HepG2 (cell line): ENCODE measurements around the gene MAGEA8. TPM values are rescaled to one million over a fixed set of nuclear protein-coding genes. Genes with fewer than 3 reads are reported as not detected.

Experiments
- ATAC-seq: fragments of 200-7000 bp; cut with Tn5 transposase; 3 replicates; pipeline ENCODE4 v1.9.1; 2020; ENCODE audit warnings: mild to moderate bottlenecking, moderate library complexity
- BruUV-seq: library from RNA; stranded (reverse); fragments of 400-500 nt; replicated peaks from 2 replicates; lab custom pipeline; 2021; lab: Mats Ljungman, UMichigan
- CTCF ChIA-PET: fragments of 300-600 bp; formaldehyde crosslinking; extraction: SDS; loops from one replicate; lab custom pipeline; 2021; ENCODE audit warnings: low total read pairs, inconsistent platforms, low intra/inter-chr PET ratio; lab: Yijun Ruan, JAX
- POLR2A ChIA-PET: fragments of 350-600 bp; sonication (Branson Sonifier 250); formaldehyde crosslinking; loops from one replicate; lab custom pipeline; 2020; ENCODE audit warnings: antibody characterized with exemption, inconsistent platforms; lab: Yijun Ruan, JAX
- DNase-seq: peaks from one replicate; pipeline ENCODE4 v3.0.0-alpha.2; 2015; ENCODE audit warnings: low spot score
- FAIRE-seq: peaks from 3 replicates; lab custom pipeline; 2011; peaks lifted over from hg19 to GRCh38; lab: Jason Lieb, UNC
- H2AFZ ChIP-seq: one replicate; pipeline ENCODE4 v1.6.1; 2011; ENCODE audit warnings: low read length, inconsistent platforms
- H3K27ac ChIP-seq: fragments of 300-600 bp; 3 replicates; pipeline ENCODE4 v1.8.0; 2011; ENCODE audit warnings: mixed run types, mild to moderate bottlenecking, mixed read lengths, low read length, inconsistent platforms; ENCODE audit not compliant: insufficient read depth; ENCODE audit errors: extremely low read length
- H3K27me3 ChIP-seq, 2 experiments: fragments of 200-600 bp in 1 of 2; 2 replicates in 1 of 2; 3 replicates in 1 of 2; pipeline versions ENCODE4 v1.6.0 to v1.8.0; 2011; ENCODE audit warnings: low read length in 2 of 2, mild to moderate bottlenecking in 2 of 2, moderate library complexity in 2 of 2, inconsistent platforms in 1 of 2; ENCODE audit not compliant: insufficient read depth in 2 of 2, control insufficient read depth in 1 of 2
- H3K36me3 ChIP-seq, 2 experiments: fragments of 200-600 bp in 1 of 2; replicated peaks in 1 of 2; 2 replicates in 1 of 2; 3 replicates in 1 of 2; pipeline versions ENCODE4 v1.5.1 to v1.8.0; 2011; ENCODE audit warnings: low read length in 2 of 2, inconsistent platforms in 1 of 2; ENCODE audit not compliant: insufficient read depth in 2 of 2, control insufficient read depth in 1 of 2
- H3K4me1 ChIP-seq: 2 replicates; pipeline ENCODE4 v1.5.1; 2012; ENCODE audit warnings: low read length, inconsistent platforms; ENCODE audit not compliant: insufficient read depth
- H3K4me2 ChIP-seq: 2 replicates; pipeline ENCODE4 v1.6.0; 2011; ENCODE audit warnings: low read depth, low read length, inconsistent platforms
- H3K4me3 ChIP-seq, 3 experiments: fragments of 200-600 bp in 1 of 3; sonication (generic), shearing (Covaris generic) in 1 of 3; replicated peaks in 1 of 3; 2 replicates each; pipeline ENCODE4 v1.5.1; 2011 to 2016; ENCODE audit warnings: low read length in 3 of 3, inconsistent platforms in 2 of 3, low read depth in 2 of 3, mild to moderate bottlenecking in 2 of 3, control low read depth in 1 of 3, mixed read lengths in 1 of 3; ENCODE audit not compliant: insufficient read depth in 1 of 3
- H3K79me2 ChIP-seq: one replicate; pipeline ENCODE4 v1.6.1; 2011; ENCODE audit warnings: low read length, inconsistent platforms; ENCODE audit not compliant: insufficient read depth
- H3K9ac ChIP-seq: 2 replicates; pipeline ENCODE4 v1.6.0; 2011; ENCODE audit warnings: mild to moderate bottlenecking, low read depth, low read length, inconsistent platforms; ENCODE audit not compliant: insufficient read depth
- H3K9me3 ChIP-seq: 2 replicates; pipeline ENCODE4 v1.5.1; 2012; ENCODE audit warnings: mild to moderate bottlenecking, low read length
- H4K20me1 ChIP-seq: 2 replicates; pipeline ENCODE4 v1.6.0; 2011; ENCODE audit warnings: inconsistent platforms, mild to moderate bottlenecking, low read length, moderate library complexity; ENCODE audit not compliant: insufficient read depth
- DNMT3B ChIP-seq: conservative IDR thresholded peaks from 2 replicates; pipeline ENCODE4 v1.6.1; 2016; ENCODE audit warnings: missing biosample characterization, control low read depth
- MYNN ChIP-seq: sonication (generic); formaldehyde crosslinking; IDR thresholded peaks from 2 replicates; pipeline ENCODE4 v1.4.0; 2020; ENCODE audit warnings: mild to moderate bottlenecking, low read depth, missing genetic modification reagents
- RBFOX2 ChIP-seq: fragments of 200-400 bp; formaldehyde crosslinking; IDR thresholded peaks from 2 replicates; pipeline ENCODE4 v1.6.1; 2017; ENCODE audit warnings: low read depth, mild to moderate bottlenecking, low read length
- ZFP1 ChIP-seq: IDR thresholded peaks from 2 replicates; pipeline ENCODE4 v1.6.1; 2016
- ZNF451 ChIP-seq: sonication (generic); formaldehyde crosslinking; IDR thresholded peaks from 2 replicates; pipeline ENCODE4 v1.5.0; 2020; ENCODE audit warnings: mild to moderate bottlenecking, missing genetic modification reagents
- ZNF543 ChIP-seq: sonication (generic); formaldehyde crosslinking; IDR thresholded peaks from 2 replicates; pipeline ENCODE4 v1.4.0; 2020; ENCODE audit warnings: mild to moderate bottlenecking, missing genetic modification reagents
- WGBS: methylation state at CpG from one replicate; pipeline ENCODE4 v1.1.6; 2017; ENCODE audit warnings: low lambda C conversion rate; 5-methylcytosine and 5-hydroxymethylcytosine counted together
- in situ Hi-C: cut with HindIII; loops from 2 replicates; pipeline ENCODE4 v1.10.0; 2017; ENCODE audit warnings: low pct_unique_long_range_greater_than_20kb; ENCODE audit not compliant: extremely low pct_ligation_motif_present
- intact Hi-C: fragments of 100-400 bp; cut with micrococcal nuclease; formaldehyde crosslinking; loops from one replicate; pipeline ENCODE4 v1.10.0; 2022; ENCODE audit not compliant: unreplicated experiment
- polyA plus RNA-seq, 8 experiments: library from polyadenylated mRNA; depleted of rRNA in 3 of 8; stranded (reverse) in 7 of 8; unstranded in 1 of 8; fragments of >200 nt; fragmentation: Illumina TruSeq in 4 of 8; extraction: Trizol in 4 of 8; gene quantifications; 2 replicates each; pipeline versions ENCODE4 v1.2.1 to v1.2.3, GENCODE V29; 2011 to 2016; ENCODE audit warnings: low read depth in 4 of 8, missing spikeins in 1 of 8, mixed read lengths in 1 of 8; ENCODE audit not compliant: insufficient read depth in 1 of 8
- total RNA-seq, 5 experiments: library from RNA; depleted of rRNA; stranded (reverse); fragments of >200 nt; fragmentation: Illumina TruSeq; extraction: Trizol; gene quantifications; 2 replicates each; pipeline ENCODE4 v1.2.3, GENCODE V29; 2016; ENCODE audit warnings: low read depth in 1 of 5
- TF ChIP-seq, protein P1 (sequence below): sonication (generic); formaldehyde crosslinking; IDR thresholded peaks from 2 replicates; pipeline ENCODE4 v1.5.1; 2020; ENCODE audit warnings: missing genetic modification reagents, mild to moderate bottlenecking, borderline replicate concordance
- TF ChIP-seq, protein P2 (sequence below): sonication (generic); formaldehyde crosslinking; IDR thresholded peaks from 2 replicates; pipeline ENCODE4 v1.4.0; 2020; ENCODE audit warnings: mild to moderate bottlenecking, low read depth, missing genetic modification reagents
- TF ChIP-seq, protein P3 (sequence below): sonication (generic); formaldehyde crosslinking; conservative IDR thresholded peaks from 2 replicates; pipeline ENCODE4 v1.4.0; 2020; ENCODE audit warnings: mild to moderate bottlenecking, missing genetic modification reagents, moderate library complexity
- TF ChIP-seq, protein P4 (sequence below): IDR thresholded peaks from 2 replicates; pipeline ENCODE4 v1.6.1; 2018; ENCODE audit warnings: missing genetic modification reagents, mild to moderate bottlenecking, missing compliant biosample characterization

Gene MAGEA8
- total and polyA plus RNA-seq, 2 of the 13 experiments (the other 11 are each of a cell fraction or from before 2014, with no cell fraction given): not detected

DNA sequence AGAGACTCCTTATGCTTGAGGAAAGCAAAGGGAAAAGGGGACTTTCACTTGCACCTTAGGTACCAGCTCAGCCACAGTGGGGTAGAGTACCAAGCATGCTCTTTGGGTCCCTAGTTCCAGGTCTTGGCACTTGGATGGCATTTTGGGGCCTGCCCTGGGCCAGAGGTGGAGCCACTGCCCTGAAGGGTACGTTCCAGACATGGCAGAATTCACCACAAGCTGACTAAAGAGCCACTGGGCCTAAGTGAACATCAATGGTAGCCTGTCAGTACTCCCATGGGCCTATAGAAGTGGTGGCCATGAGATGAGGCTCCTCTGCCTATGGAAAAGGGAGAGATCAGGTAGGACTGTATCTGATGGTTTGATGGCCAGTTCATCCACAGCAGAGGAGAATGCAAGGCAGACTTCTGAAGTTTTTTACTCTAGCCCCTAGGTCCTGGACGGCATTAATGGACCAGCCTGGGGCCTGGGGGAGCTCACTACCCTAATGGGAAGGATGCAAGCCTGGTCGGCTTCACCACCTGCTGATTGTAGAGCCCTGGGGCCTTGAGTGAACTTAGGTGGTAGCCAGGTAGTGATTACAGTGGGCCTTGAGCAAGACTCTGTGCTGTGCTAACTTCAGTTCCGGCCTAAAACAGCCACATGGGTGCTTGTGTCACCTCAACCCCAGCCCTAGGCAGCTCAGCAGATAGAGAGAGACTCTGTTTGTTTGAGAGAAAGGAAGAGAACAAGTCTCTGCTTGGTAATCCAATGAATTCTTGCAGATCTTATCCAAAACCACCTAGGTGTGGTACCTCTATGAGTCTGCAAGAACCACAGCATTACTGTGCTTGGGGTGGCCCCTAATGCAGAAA lies 28.6 kb downstream of the MAGEA8 start (continued):
- TF ChIP-seq, protein P1, sequence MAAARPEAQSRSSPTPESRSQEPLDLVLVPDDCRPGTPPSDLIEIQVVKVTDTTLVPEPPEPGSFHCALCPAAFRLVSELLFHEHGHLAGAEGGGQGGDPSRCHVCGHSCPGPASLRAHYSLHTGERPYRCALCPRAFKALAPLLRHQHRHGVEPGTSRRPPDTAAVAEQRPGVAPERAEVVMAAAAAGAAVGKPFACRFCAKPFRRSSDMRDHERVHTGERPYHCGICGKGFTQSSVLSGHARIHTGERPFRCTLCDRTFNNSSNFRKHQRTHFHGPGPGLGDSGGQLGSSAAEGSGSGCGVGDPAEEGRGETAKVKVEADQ (CRISPR knock-in tag): no peak
- TF ChIP-seq, protein P2, sequence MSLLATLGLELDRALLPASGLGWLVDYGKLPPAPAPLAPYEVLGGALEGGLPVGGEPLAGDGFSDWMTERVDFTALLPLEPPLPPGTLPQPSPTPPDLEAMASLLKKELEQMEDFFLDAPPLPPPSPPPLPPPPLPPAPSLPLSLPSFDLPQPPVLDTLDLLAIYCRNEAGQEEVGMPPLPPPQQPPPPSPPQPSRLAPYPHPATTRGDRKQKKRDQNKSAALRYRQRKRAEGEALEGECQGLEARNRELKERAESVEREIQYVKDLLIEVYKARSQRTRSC (CRISPR knock-in tag): no peak

DNA sequence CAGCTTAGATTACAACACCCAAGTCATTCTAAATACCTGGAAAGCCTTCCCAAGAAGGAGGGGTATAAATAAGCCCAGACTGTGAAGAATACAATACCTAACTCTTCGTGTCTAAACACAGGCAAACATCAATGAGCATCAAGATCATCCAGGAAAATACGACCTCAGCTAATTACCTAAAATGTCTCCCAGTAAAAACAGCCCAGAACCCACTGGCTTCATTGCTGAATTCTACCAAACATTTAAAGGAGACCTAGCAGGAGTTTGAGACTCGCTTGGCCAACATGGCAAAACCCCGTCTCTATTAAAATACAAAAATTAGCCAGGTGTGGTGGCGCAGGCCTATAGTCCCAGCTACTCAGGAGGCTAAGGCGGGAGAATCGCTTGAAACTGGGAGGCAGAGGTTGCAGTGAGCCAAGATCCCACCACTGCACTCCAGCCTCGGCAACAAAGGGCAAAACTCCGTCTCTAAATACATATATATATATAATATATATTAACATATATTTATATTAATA lies 29.3 kb downstream of the MAGEA8 start:
- intact Hi-C loops (no loop called here), in situ Hi-C loops (no loop called here)
- peak; percentile 66 for ATAC-seq
- DNase-seq: no peak
- FAIRE-seq: no peak
- no peaks in the 10 kb centered on the region for H3K27me3 ChIP-seq
- H3K9ac ChIP-seq: no peak overlapping the region
- H3K79me2 ChIP-seq: no peaks in the 10 kb centered on the region
- H3K27ac ChIP-seq: no peak overlapping the region
- H2AFZ ChIP-seq: no peak overlapping the region
- H3K4me1 ChIP-seq: no peaks in the 10 kb centered on the region
- H3K4me2 ChIP-seq: no peak overlapping the region
- POLR2A ChIA-PET: no interaction called here
- H3K4me3 ChIP-seq: no peak overlapping the region
- H3K36me3 ChIP-seq: no peaks in the 10 kb centered on the region
- BruUV-seq: no TSS peak
- WGBS: 89% methylated on average over 9 of the region's 9 CpGs
- no peaks in the 10 kb centered on the region for H4K20me1 ChIP-seq
- H3K9me3 ChIP-seq: no peaks in the 10 kb centered on the region
- CTCF ChIA-PET: no interaction called here
- TF ChIP-seq, protein P3, sequence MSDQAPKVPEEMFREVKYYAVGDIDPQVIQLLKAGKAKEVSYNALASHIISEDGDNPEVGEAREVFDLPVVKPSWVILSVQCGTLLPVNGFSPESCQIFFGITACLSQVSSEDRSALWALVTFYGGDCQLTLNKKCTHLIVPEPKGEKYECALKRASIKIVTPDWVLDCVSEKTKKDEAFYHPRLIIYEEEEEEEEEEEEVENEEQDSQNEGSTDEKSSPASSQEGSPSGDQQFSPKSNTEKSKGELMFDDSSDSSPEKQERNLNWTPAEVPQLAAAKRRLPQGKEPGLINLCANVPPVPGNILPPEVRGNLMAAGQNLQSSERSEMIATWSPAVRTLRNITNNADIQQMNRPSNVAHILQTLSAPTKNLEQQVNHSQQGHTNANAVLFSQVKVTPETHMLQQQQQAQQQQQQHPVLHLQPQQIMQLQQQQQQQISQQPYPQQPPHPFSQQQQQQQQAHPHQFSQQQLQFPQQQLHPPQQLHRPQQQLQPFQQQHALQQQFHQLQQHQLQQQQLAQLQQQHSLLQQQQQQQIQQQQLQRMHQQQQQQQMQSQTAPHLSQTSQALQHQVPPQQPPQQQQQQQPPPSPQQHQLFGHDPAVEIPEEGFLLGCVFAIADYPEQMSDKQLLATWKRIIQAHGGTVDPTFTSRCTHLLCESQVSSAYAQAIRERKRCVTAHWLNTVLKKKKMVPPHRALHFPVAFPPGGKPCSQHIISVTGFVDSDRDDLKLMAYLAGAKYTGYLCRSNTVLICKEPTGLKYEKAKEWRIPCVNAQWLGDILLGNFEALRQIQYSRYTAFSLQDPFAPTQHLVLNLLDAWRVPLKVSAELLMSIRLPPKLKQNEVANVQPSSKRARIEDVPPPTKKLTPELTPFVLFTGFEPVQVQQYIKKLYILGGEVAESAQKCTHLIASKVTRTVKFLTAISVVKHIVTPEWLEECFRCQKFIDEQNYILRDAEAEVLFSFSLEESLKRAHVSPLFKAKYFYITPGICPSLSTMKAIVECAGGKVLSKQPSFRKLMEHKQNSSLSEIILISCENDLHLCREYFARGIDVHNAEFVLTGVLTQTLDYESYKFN (CRISPR knock-in tag): no peak
- TF ChIP-seq DNMT3B (CRISPR knock-in tag): no peak
- no peak for TF ChIP-seq RBFOX2
- TF ChIP-seq ZNF451 (CRISPR knock-in tag): no peak
- no peak for TF ChIP-seq ZFP1 (CRISPR knock-in tag)
- no peak for TF ChIP-seq ZNF543 (CRISPR knock-in tag)
- TF ChIP-seq, protein P4, sequence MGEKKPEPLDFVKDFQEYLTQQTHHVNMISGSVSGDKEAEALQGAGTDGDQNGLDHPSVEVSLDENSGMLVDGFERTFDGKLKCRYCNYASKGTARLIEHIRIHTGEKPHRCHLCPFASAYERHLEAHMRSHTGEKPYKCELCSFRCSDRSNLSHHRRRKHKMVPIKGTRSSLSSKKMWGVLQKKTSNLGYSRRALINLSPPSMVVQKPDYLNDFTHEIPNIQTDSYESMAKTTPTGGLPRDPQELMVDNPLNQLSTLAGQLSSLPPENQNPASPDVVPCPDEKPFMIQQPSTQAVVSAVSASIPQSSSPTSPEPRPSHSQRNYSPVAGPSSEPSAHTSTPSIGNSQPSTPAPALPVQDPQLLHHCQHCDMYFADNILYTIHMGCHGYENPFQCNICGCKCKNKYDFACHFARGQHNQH (CRISPR knock-in tag): no peak
- TF ChIP-seq MYNN (CRISPR knock-in tag): no peak
